Activated CD8-positive, alpha-beta memory T cell treated with anti-CD3 and anti-CD28 coated beads for 36 hours (primary cell): Measurements from ENCODE around the gene TDRD12. TPM values are rescaled to one million over a fixed set of nuclear protein-coding genes. Genes with fewer than 3 reads are reported as not detected.
"Not testable (repeated sequence)": the region's sequence is repeated elsewhere in the genome, so short reads cannot be mapped to it uniquely, and the experiment has no call there.

ENCODE experiments used
- CTCF ChIA-PET: fragments of 350-600 bp; sonication (Branson Sonifier 250); formaldehyde crosslinking; loops from one replicate; lab custom pipeline; 2021; ENCODE audit warnings: antibody characterized with exemption; lab: Charles Lee
- POLR2A ChIA-PET: fragments of 350-600 bp; sonication (Branson Sonifier 250); formaldehyde crosslinking; loops from one replicate; lab custom pipeline; 2021; ENCODE audit warnings: antibody characterized with exemption; lab: Charles Lee
- total RNA-seq, 2 experiments: library from RNA; stranded (reverse); gene quantifications; one replicate each; pipeline ENCODE4 v1.2.3, GENCODE V29; 2021

TDRD12 gene
- total RNA-seq, 2 experiments from 2014 or later = not detected

DNA sequence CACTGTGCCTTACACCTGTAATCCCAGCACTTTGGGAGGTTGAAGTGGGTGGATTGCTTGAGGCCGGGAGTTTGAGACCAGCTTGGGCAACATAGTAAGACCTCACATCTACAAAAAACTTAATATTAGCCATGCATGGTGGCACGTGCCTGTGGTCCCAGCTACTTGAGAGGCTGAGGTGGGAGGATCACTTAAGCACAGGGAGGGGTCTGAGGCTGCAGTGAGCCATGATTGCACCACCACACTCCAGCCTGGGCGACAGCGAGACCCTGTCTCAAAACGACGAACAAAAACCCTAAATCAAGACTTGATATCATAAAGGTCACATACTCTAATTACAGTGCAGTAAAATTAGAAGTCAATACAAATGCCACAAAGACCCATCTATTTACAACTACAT lies 132.6 kb downstream of the TDRD12 start:
- POLR2A ChIA-PET = no interaction called here
- CTCF ChIA-PET = no interaction called here

DNA sequence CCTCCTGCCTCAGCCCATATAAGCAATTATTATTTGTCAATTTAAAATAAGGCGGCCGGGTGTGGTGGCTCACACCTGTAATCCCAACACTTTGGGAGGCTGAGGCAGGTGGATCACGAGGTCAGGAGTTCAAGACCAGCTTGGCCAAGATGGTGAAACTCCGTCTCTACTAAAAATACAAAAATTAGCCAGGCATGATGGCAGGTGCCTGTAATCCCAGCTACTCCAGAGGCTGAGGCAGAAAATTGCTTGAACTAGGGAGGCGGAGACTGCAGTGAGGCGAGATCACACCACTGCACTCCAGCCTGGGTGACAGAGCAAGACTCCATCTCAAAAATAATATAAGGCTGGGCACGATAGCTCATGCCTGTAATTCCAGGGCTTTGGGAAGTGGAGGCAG lies 137.3 kb downstream of the TDRD12 start:
- POLR2A ChIA-PET, CTCF ChIA-PET: not testable (repeated sequence)

- ChIA-PET POLR2A (no interaction called here), CTCF (no interaction called here)
These were observed 138.0 kb downstream of the TDRD12 start for GRCh38 chr19:32857584-32857983.

DNA sequence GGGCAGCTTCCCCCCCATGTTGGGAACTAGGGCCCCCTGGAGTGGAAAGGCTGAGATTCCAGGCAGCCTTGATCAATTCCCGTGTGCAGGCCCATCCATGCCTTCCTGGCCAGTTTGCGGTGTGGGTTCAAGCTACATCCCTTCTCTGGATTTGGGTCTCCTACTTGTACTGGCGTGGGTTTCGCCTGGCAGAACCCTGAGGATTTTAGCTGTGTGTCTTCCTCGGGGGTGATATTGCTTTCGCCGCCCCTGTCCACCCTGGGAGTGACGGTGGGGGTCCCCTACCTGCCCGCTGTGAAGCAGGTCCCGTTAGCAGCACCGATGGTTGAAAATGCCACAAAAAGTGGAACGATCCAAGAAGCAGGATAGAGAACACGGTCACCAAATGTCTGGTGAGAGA lies 138.6 kb downstream of the TDRD12 start:
- ChIA-PET CTCF (no interaction called here), POLR2A (no interaction called here)

GRCh38 chr19:32858559-32858958 lies 139.0 kb downstream of the TDRD12 start:
- CTCF ChIA-PET = no interaction called here
- POLR2A ChIA-PET = no interaction called here

GRCh38 chr19:32859591-32859990 lies 140.0 kb downstream of the TDRD12 start:
- ChIA-PET CTCF (no interaction called here), POLR2A (no interaction called here)

DNA sequence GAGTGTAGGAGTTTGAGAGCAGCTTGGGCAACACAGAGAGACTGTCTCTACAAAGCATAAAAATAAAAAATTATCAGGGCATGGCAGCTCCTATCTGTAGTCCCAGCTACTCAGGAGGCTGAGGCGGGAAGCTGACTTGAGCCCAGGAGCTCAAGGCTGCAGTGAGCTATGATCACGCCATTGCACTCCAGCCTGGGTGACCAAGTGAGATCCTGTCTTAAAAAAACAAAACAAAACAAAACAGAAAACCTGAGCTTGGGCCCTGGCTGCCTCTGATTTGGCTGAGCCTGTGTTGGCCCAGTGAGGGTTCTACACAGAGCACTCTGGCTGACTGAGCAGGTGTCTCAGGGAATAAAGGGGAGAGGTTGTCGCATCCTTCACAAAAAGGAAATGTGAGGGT lies 142.0 kb downstream of the TDRD12 start:
- POLR2A ChIA-PET = interaction anchor here (0.6 kb wide), 1 partner anchor 81 kb away, joined by 3 read pairs; no protein-coding TSS in a partner anchor
- CTCF ChIA-PET = no interaction called here

GRCh38 chr19:32862173-32862572 lies 142.6 kb downstream of the TDRD12 start:
- ChIA-PET POLR2A (interaction anchor here (0.6 kb wide), 1 partner anchor 82 kb away, joined by 3 read pairs; no protein-coding TSS in a partner anchor), CTCF (no interaction called here)

DNA sequence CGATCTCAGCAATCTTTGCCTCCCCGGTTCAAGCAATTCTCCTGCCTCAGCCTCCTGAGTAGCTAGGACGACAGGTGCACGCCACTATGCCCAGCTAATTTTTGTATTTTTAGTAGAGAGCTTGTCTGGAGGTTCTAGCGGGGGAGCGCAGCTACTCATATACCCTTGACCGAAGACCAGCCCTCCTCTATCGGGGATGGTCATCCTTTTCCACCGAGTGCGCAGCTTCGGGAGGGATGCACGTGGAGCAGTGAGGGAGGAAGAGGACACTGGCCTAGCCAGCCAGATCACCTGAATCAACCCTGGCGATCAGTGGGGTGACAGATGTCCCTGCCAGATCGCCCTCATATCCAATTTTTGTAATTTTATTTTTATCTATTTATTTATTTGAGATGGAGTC lies 143.2 kb downstream of the TDRD12 start:
- ChIA-PET CTCF (interaction anchor here (0.6 kb wide), 1 partner anchor 777 kb away, joined by 3 read pairs; no protein-coding TSS in a partner anchor), POLR2A (no interaction called here)

DNA sequence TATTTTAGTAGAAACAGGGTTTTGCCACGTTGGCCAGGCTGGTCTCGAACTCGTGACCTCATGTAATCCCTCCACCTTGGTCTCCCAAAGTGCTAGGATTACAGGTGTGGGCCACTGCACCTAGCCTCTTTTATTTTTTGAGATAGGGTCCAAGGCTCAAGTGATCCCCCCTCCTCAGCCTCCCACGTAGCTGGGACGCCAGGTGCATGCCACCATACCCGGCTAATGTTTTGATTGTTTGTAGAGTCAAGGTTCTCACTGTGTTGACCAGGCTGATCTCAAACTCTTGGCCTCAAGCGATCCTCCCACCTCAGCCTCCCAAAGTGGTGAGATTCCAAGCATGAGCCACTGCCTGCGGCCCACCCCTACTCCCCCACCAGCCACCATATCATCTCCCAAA lies 143.7 kb downstream of the TDRD12 start:
- POLR2A ChIA-PET = no interaction called here
- CTCF ChIA-PET = interaction anchor here (0.6 kb wide), 1 partner anchor 776 kb away, joined by 3 read pairs; no protein-coding TSS in a partner anchor

DNA sequence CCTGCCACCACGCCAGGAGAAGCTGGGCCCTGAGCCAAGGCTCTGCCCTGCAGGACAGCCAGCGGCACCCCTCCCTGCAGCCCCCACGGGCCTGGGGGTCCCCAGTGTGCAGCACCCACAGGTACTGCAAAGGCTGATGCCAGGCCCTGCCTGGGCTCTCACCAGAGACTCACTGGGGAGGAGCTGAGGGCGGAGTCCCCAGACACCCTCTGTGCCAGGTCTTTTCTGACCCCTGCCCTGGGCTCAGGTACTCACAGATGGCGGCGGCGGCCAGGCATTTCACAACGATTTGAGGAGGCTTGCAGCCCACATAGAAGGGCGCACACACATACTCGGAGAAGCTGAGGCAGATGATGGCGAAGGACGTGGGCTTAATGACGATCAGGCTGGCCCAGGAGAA lies 144.3 kb downstream of the TDRD12 start:
- ChIA-PET CTCF (no interaction called here), POLR2A (no interaction called here)

DNA sequence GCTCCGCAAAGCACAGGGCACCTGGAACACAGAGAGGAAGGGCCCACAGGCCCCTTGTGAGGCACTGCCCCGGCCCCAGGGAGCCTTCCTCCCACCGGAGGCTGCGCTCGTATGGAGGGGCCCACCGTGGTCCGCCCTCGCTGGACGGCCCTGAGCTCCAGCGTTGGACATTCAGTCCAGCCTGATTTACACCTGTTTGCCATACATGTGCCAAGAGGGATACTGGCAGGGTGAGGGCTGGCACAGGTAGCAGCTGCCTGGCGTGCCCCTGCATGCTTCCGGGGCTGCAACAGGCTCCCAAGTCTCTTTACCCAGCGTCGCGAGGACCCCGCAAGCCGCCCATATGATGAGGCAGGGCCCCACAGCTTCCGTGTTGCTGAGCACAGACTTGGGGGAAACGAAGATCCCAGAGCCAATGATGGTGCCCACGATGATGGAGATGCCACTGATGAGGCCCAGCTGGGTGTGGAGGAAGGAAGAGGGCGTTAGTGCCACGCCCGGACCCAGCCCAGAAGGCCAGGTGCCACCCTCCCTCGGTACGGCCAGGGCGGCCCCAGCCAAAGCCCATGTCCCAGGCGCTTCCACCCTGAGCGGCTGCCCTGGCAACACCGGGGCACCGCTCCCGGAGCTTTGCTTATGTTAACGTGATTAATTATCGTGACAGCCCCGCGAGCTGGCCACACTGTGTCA lies 144.9 kb downstream of the TDRD12 start:
- ChIA-PET POLR2A (no interaction called here), CTCF (no interaction called here)

GRCh38 chr19:32865326-32865725 lies 145.8 kb downstream of the TDRD12 start:
- POLR2A ChIA-PET = no interaction called here
- CTCF ChIA-PET = interaction anchor here (0.6 kb wide), 1 partner anchor 104 kb away, joined by 3 read pairs; no protein-coding TSS in a partner anchor

DNA sequence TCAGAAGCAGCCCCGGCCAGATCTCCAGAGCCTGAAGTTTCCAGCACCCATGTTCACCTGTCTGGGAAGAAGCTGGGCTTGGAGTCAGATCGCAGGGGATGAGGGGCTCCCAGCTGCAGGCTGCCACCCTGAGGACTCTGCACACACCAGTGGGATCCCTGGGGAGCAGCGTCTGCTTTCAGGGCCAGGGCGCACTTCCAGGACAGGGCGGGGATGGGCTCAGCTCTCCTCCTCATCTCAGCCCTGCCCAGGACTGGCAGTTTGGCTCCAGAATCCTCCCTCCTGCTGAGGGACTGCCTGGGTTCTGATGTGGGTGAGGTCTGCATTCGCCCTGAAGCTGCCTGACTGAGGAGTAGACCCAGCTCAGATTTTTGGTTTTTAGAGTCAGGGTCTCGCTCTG lies 146.5 kb downstream of the TDRD12 start:
- CTCF ChIA-PET = interaction anchor here (0.6 kb wide), 1 partner anchor 103 kb away, joined by 3 read pairs; no protein-coding TSS in a partner anchor
- POLR2A ChIA-PET = no interaction called here

GRCh38 chr19:32866564-32867265 lies 147.1 kb downstream of the TDRD12 start:
- ChIA-PET CTCF (no interaction called here), POLR2A (no interaction called here)

- CTCF ChIA-PET = not testable (repeated sequence)
- POLR2A ChIA-PET = interaction anchor here (0.6 kb wide), 1 partner anchor 120 kb away, joined by 3 read pairs; no protein-coding TSS in a partner anchor
These were observed 147.9 kb downstream of the TDRD12 start for GRCh38 chr19:32867436-32867835.

DNA sequence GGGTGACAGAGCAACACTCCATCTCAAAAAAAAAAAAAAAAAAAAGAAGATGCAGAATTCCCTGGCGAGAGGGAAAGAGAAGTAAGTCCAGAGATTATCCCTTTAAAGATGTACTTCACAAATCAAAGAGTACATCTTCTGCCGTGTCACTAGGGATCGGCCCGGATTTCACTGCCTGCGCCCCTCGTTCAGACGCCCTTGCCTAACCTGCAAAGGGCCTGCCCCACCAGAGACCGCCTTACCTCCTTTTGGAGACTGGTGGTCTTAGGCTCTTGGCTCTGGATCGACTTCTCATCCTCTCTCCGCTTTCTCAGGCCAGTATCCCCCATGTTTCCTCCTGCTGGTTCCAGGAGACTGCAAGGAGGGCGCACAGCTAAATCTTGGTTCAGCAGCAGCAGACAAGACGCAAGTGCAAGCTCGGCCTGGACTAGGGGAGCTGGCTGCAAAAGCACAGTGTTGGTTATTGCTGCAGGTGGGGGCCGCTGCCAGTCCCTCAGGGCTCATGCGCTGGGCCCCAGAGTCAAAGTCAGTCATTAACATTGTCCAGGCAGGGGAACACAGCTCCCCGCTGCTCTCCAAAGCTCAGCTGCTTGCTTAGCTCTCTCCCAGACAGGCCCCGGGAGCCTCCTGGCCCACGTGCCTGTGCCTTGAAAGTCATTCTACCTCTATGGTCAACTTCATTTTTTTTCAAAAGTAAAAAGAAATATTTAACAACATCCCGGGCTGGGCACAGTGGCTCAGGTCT lies 148.8 kb downstream of the TDRD12 start:
- CTCF ChIA-PET = no interaction called here

DNA sequence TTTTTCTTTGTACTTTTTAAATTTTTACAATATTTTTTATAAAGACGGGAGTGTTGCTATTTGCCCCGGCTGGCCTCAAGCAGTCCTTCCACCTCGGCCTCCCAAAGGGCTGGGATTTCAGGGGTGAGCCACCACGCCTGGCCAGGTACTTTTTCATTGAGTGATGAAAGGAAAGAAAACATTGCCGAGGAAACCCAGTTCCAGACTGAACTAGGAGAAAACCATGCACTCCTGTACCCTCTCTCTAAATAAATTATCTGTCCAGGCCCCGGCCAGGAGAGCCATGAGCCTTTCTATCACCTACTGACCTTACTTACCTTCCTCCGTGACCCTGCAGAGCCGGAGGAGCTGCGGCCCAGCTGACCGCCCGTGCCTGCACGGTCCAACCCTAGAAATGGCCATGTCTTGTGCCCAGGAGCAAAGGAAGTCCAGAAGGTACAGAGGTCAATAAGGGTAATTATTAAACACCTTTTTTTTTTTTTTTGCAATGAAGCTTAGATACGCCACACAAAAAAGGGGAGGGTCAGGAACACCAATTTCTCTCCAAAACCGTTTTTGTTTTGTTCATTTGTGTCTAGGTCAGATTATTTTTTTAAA lies 149.9 kb downstream of the TDRD12 start, which contains the start of gene SLC7A9:
Gene SLC7A9 (minus strand): TSS at position 399 of the 597 bp plus-strand sequence. CDS start 1,233 bp downstream, outside the sequence.
- CTCF ChIA-PET = interaction anchor here (1.0 kb wide), 1 partner anchor 36 kb away, joined by 3 read pairs; no protein-coding TSS in a partner anchor

More for the DNA sequence above, 148.8 kb downstream of the TDRD12 start:
- POLR2A ChIA-PET = no interaction called here

DNA sequence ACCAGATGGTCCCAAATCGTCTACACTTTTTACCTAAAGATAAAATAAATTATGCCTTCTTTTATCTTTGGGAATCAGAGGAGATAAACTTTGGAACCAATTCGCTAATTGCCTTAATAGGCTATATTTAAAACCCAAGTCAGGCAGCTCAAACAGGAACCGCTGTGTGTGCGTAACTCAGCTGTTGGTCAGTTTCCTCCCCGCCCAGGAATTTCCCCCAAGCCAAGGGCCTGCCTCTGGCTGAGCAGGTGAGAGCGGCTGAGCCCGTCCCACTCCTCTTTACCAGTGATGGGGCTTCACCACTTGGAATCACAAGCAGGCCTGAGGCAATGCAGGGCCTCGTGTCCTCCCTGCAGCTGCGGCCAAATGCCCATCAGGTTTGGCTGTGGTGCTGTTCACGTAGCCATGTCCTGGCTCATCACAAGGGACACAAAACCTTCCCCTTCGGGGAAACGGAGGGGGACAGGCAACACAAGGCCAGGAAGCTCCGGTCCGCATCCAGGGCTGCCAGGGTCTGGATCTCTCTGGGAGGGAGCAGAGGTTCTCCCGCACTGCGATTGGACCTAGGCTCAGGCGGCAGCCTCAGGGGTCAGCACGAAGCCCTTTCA lies 150.5 kb downstream of the TDRD12 start:
- ChIA-PET POLR2A (no interaction called here), CTCF (interaction anchor here (1.0 kb wide), 1 partner anchor 35 kb away, joined by 3 read pairs; no protein-coding TSS in a partner anchor)

More for the DNA sequence above, 149.9 kb downstream of the TDRD12 start, which contains the start of gene SLC7A9:
- POLR2A ChIA-PET = no interaction called here
